GM19463 (cell line): ENCODE data around the gene FEZ2.

Source experiments
- ATAC-seq: cut with Tn5 transposase; IDR thresholded peaks from one replicate; pipeline ENCODE4 v1.9.1; 2021; ENCODE audit warnings: mild to moderate bottlenecking, moderate library complexity; ENCODE audit not compliant: unreplicated experiment

FEZ2 gene

GRCh38 chr2:36562973-36563532 lies 34.9 kb downstream of the FEZ2 start:
- no peak for ATAC-seq

GRCh38 chr2:36562240-36562639 lies 35.7 kb downstream of the FEZ2 start:
- no peak for ATAC-seq

- no peak for ATAC-seq
These were observed 36.6 kb downstream of the FEZ2 start for GRCh38 chr2:36561237-36561944.

- no peak for ATAC-seq
These were observed 37.2 kb downstream of the FEZ2 start for GRCh38 chr2:36560726-36561125.

- no peak for ATAC-seq
These were observed 38.6 kb downstream of the FEZ2 start for GRCh38 chr2:36559221-36559942.

- ATAC-seq, result no peak
These were observed 41.1 kb downstream of the FEZ2 start for GRCh38 chr2:36556842-36557241.

GRCh38 chr2:36555789-36556188 lies 42.2 kb downstream of the FEZ2 start:
- ATAC-seq, result no peak

- ATAC-seq, result no peak
These were observed 43.4 kb downstream of the FEZ2 start for GRCh38 chr2:36554531-36554930.

GRCh38 chr2:36553683-36554082 lies 44.3 kb downstream of the FEZ2 start:
- no peak for ATAC-seq

- ATAC-seq, result no peak
These were observed 48.0 kb downstream of the FEZ2 start for GRCh38 chr2:36550006-36550405.

- no peak for ATAC-seq
These were observed 48.8 kb downstream of the FEZ2 start for GRCh38 chr2:36549165-36549574.

GRCh38 chr2:36547906-36548305 lies 50.1 kb downstream of the FEZ2 start:
- no peak for ATAC-seq

GRCh38 chr2:36545871-36546416 lies 52.0 kb downstream of the FEZ2 start:
- no peak for ATAC-seq

- no peak for ATAC-seq
These were observed 53.2 kb downstream of the FEZ2 start for GRCh38 chr2:36544638-36545338.

- ATAC-seq, result no peak
These were observed 55.9 kb downstream of the FEZ2 start for GRCh38 chr2:36541891-36542595.

- no peak for ATAC-seq
These were observed 56.8 kb downstream of the FEZ2 start for GRCh38 chr2:36540986-36541754.

- ATAC-seq, result peak; percentile 78
These were observed 58.3 kb downstream of the FEZ2 start for GRCh38 chr2:36539631-36540030.

GRCh38 chr2:36538335-36538734 lies 59.6 kb downstream of the FEZ2 start:
- no peak for ATAC-seq

GRCh38 chr2:36536776-36537175 lies 61.2 kb downstream of the FEZ2 start:
- no peak for ATAC-seq

- no peak for ATAC-seq
These were observed 62.9 kb downstream of the FEZ2 start for GRCh38 chr2:36535099-36535498.
